Esophagus squamous epithelium (tissue), 5 donors: Measurements from ENCODE around the gene ZFP14. TPM values are rescaled to one million over a fixed set of nuclear protein-coding genes. Genes with fewer than 3 reads are reported as not detected.

Source experiments
- DNase-seq: peaks from one replicate; lab custom pipeline; 2025; lab: John Stamatoyannopoulos, UW
- H3K27ac ChIP-seq, 4 donors: fragments of 200-600 bp; sonication (generic); one replicate each; pipeline ENCODE4 v1.5.1; 2016 to 2019; ENCODE audit warnings: mild to moderate bottlenecking in 1 of 4
- H3K27me3 ChIP-seq, 4 donors: fragments of 200-600 bp; sonication (generic); 1 replicate in 3 of 4; 2 replicates in 1 of 4; pipeline versions ENCODE4 v1.5.1 to v1.6.0; 2017 to 2021; ENCODE audit warnings: antibody characterized with exemption in 1 of 4
- H3K36me3 ChIP-seq, 3 donors: fragments of 200-600 bp; sonication (generic); one replicate each; pipeline ENCODE4 v1.5.1; 2016 to 2019
- H3K4me1 ChIP-seq, 3 donors: fragments of 200-600 bp; sonication (generic); one replicate each; pipeline ENCODE4 v1.5.1; 2017 to 2019
- H3K4me3 ChIP-seq, 4 donors: fragments of 200-600 bp; sonication (generic); 1 replicate in 3 of 4; 2 replicates in 1 of 4; pipeline ENCODE4 v1.5.1; 2016 to 2019; ENCODE audit warnings: mild to moderate bottlenecking in 2 of 4, moderate library complexity in 1 of 4
- H3K9me3 ChIP-seq, 3 donors: fragments of 200-600 bp; sonication (generic); one replicate each; pipeline ENCODE4 v1.5.1; 2016 to 2019
- POLR2A ChIP-seq, 4 donors: fragments of 450-650 bp; IDR thresholded peaks; one replicate each; pipeline ENCODE4 v1.6.1; 2017; ENCODE audit warnings: antibody characterized with exemption in 4 of 4, mild to moderate bottlenecking in 4 of 4, moderate library complexity in 3 of 4
- WGBS, 2 donors: methylation state at CpG; one replicate each; pipeline ENCODE4 v1.1.5; 2018; 5-methylcytosine and 5-hydroxymethylcytosine counted together
- intact Hi-C: fragments of 100-400 bp; cut with DNase I; formaldehyde crosslinking; loops from one replicate; pipeline ENCODE4 v1.15.0; 2022
- total RNA-seq, 4 donors: library from RNA; depleted of rRNA; stranded (reverse); fragments of >200 nt; gene quantifications; one replicate each; pipeline ENCODE4 v1.1.0, GENCODE V29; 2016
- TF ChIP-seq, protein P1 (sequence below), 6 experiments: fragments of 450-650 bp in 4 of 6; fragments of 200-600 bp in 2 of 6; sonication (generic) in 2 of 6; IDR thresholded peaks; one replicate each; pipeline ENCODE4 v1.5.1; 2016 to 2019; ENCODE audit warnings: antibody characterized with exemption in 6 of 6, mild to moderate bottlenecking in 4 of 6, moderate library complexity in 4 of 6
- donor health status: DM: yes; HTN: yes; CAD: no.

Gene ZFP14
- total RNA-seq = 1 to 10 TPM in 3 of 4 donors, under 1 TPM in 1; 0.88 to 4.0 (median 2.0) TPM

- Histone ChIP-seq H3K4me3 (peak within 1 kb of the TSS; percentile 63 to 78 (median 70)), H3K36me3 (no peaks in the 10 kb centered on the region), H3K27me3 (no peaks in the 10 kb centered on the region), H3K9me3 (peaks cover 0 to 10% (median 0%) of the 10 kb centered on the region in 3 donors), H3K27ac (peak within 1 kb of the TSS; percentile 82 to 91 (median 88)), H3K4me1 (peaks cover 0 to 21% (median 9%) of the 10 kb centered on the region in 3 donors)
- peak; percentile 60 for DNase-seq
- intact Hi-C loops = no loop called here
- WGBS, 2 donors = 1 to 3% methylated on average over 8 to 31 of the region's 69 CpGs
- TF ChIP-seq POLR2A (IDR thresholded peaks at IDR 0.05) = peak in 3 of 4 donors; percentile 44 to 84 (median 71)
- TF ChIP-seq, protein P1, sequence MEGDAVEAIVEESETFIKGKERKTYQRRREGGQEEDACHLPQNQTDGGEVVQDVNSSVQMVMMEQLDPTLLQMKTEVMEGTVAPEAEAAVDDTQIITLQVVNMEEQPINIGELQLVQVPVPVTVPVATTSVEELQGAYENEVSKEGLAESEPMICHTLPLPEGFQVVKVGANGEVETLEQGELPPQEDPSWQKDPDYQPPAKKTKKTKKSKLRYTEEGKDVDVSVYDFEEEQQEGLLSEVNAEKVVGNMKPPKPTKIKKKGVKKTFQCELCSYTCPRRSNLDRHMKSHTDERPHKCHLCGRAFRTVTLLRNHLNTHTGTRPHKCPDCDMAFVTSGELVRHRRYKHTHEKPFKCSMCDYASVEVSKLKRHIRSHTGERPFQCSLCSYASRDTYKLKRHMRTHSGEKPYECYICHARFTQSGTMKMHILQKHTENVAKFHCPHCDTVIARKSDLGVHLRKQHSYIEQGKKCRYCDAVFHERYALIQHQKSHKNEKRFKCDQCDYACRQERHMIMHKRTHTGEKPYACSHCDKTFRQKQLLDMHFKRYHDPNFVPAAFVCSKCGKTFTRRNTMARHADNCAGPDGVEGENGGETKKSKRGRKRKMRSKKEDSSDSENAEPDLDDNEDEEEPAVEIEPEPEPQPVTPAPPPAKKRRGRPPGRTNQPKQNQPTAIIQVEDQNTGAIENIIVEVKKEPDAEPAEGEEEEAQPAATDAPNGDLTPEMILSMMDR (IDR thresholded peaks at IDR 0.05) = peak in 2 of 6 experiments; percentile 10 to 12
Observed at GRCh38 chr19:36378625-36379509, at the start of gene ZFP14. ZFP14 (minus strand) TSS chr19:36379201; CDS start chr19:36367892, 11,309 bp downstream.

DNA sequence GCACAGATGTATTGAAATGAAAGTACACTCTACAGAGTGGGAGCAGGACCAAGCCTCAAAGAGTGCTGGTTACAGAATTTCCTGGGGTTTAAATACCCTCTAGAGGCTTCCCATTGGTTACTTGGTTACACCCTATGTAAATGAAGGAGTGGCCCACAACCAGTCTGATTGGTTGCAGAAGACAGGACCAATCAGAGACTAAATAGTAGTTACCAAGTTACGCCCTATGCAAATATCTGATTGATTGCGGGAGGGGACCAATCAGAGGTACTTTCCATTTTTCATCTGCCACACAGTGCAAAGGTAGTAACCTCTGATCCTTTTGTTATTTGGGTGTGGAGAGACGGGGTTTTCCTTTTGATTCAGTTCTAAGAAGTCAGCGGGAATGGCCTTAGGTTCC, 44.9 kb upstream of the ZFP14 start:
- no peak for TF ChIP-seq POLR2A (IDR thresholded peaks at IDR 0.05)
- TF ChIP-seq, protein P1 (IDR thresholded peaks at IDR 0.05) = no peak
- no peak overlapping the region for H3K27ac ChIP-seq
- intact Hi-C loops = no loop called here
- peaks cover 0 to 14% (median 0%) of the 10 kb centered on the region in 3 donors for H3K4me1 ChIP-seq
- H3K9me3 ChIP-seq = peaks cover 0 to 11% (median 0%) of the 10 kb centered on the region in 3 donors
- 78 to 85% methylated on average over 4 of the region's 4 CpGs for WGBS, 2 donors
- H3K36me3 ChIP-seq = no peaks in the 10 kb centered on the region
- DNase-seq = no peak
- peaks cover 0 to 18% (median 0%) of the 10 kb centered on the region in 4 donors for H3K27me3 ChIP-seq
- no peak overlapping the region for H3K4me3 ChIP-seq

DNA sequence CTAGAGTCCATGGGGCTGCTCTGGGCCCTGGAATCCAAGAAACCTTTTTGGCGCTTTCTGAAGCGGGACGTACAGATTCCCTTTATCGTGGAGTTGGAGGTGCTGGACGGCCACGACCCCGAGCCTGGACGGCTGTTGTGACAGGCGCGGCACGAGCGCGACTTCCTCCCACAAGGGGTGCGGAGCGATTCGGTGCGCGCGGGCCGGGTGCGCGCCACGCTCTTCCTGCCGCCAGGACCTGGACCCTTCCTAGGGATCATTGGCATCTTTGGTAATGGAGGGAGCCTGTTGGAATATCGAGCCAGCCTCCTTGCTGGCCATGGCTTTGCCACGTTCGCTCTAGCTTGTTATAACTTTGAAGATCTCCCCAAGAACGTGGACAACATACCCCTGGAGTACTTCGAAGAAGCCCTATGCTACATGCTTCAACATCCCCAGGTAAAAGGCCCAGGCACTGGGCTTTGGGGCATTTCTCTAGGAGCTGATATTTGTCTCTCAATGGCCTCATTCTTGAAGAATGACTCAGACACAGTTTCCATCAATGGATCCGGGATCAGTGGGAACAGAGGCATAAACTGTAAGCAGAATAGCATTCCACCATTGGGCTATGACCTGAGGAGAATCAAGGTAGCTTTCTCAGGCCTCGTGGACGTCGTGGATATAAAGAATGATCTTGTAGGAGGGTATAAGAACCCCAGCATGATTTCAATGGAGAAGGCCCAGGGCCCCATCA, 42.9 kb upstream of the ZFP14 start:
- peaks cover 7 to 34% (median 10%) of the 10 kb centered on the region in 3 donors for H3K4me1 ChIP-seq
- H3K27me3 ChIP-seq = peaks cover 0 to 18% (median 0%) of the 10 kb centered on the region in 4 donors
- 60 to 61% methylated on average over 11 to 14 of the region's 33 CpGs for WGBS, 2 donors
- peak overlapping the region; percentile 21 to 61 (median 42) for H3K4me3 ChIP-seq
- H3K36me3 ChIP-seq = no peaks in the 10 kb centered on the region
- H3K27ac ChIP-seq = no peak overlapping the region
- no peak for DNase-seq
- no peaks in the 10 kb centered on the region for H3K9me3 ChIP-seq
- TF ChIP-seq POLR2A (IDR thresholded peaks at IDR 0.05) = no peak
- TF ChIP-seq, protein P1 (IDR thresholded peaks at IDR 0.05) = no peak
- intact Hi-C loops = no loop called here

DNA sequence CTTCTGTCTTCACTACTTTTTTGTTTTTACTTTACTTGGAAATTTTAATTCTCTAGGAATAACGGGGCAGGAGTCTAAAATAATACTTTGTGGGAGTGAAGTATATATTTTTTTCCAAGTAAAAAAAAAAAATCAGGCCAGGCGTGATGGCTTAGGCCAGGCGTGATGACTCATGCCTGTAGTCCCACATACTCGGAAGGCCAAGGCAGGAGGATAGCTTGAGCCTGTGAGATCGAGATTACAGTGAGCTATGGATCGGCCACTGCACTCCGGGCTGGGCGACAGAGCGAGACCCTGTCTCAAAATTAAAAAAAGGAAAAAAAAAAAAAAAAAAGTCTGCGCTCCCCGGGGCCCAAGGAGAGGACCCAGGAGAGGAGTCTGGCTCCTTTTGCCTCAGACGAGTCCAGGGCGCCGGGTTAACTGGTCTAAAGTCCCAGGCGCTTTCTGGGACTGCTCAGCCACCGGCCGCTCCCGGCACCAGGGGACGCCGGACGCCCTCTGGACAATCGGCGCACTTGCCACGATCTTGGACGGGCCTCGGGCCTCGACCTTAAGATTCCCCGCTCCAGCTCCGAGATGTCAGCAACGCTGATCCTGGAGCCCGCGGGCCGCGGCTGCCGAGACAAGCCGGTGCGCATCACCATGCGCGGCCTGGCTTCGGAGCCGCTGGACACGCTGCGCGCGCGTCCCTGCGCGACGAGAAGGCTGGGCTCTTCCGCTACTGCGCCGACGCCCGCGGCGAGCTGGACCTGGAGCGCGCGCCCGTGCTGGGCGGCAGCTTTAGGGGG, 42.2 kb upstream of the ZFP14 start:
- Histone ChIP-seq H3K27ac (peak overlapping the region in 2 of 4 donors; percentile 20 to 44), H3K27me3 (peaks cover 0 to 18% (median 0%) of the 10 kb centered on the region in 4 donors), H3K4me3 (peak overlapping the region; percentile 21 to 61 (median 42)), H3K36me3 (no peaks in the 10 kb centered on the region), H3K4me1 (peaks cover 7 to 34% (median 10%) of the 10 kb centered on the region in 3 donors), H3K9me3 (no peaks in the 10 kb centered on the region)
- WGBS, 2 donors = 35 to 45% methylated on average over 11 to 26 of the region's 61 CpGs
- intact Hi-C loops = no loop called here
- TF ChIP-seq, protein P1 (IDR thresholded peaks at IDR 0.05) = no peak
- TF ChIP-seq POLR2A (IDR thresholded peaks at IDR 0.05) = no peak
- no peak for DNase-seq
